OCI-LY1 (cell line): ENCODE data around the gene PTPRN2.
"Not testable (repeated sequence)": the region's sequence is repeated elsewhere in the genome, so short reads cannot be mapped to it uniquely, and the experiment has no call there.

Experiments used
- CTCF ChIP-seq: fragments of 200-600 bp; sonication (generic), shearing (Covaris generic); IDR thresholded peaks from 2 replicates; pipeline ENCODE4 v1.5.1; 2017; ENCODE audit warnings: mild to moderate bottlenecking, antibody characterized with exemption, low read length, moderate library complexity, mixed read lengths
- EZH2 ChIP-seq: fragments of 200-600 bp; sonication (generic), shearing (Covaris generic); IDR thresholded peaks from 2 replicates; pipeline ENCODE4 v1.8.0; 2017; ENCODE audit warnings: borderline replicate concordance, mixed run types, mild to moderate bottlenecking, antibody characterized with exemption, low read length, moderate library complexity, mixed read lengths

- TF ChIP-seq CTCF, EZH2: not testable (repeated sequence)
Measured at GRCh38 chr7:158203948-158204347, 383.7 kb downstream of the PTPRN2 start.
